ENCODE measurements around the gene BCCIP. TPM values are rescaled to one million over a fixed set of nuclear protein-coding genes. Genes with fewer than 3 reads are reported as not detected.
A peak's percentile ranks its signal among the peaks of the same experiment; 100 is the strongest.

BCCIP gene
- total RNA-seq (2014; rRNA removed; shearing (Covaris generic)) (43.9 and 51.7 TPM in 2 replicates), polyA plus RNA-seq (2016; fragmentation: Nextera tagmentation; extraction: Ambion mirVana) (92.6 and 96.9 TPM in 2 replicates)

- peak; percentile 96 for DNase-seq
- Histone ChIP-seq H3K9me3 (ENCODE audit: low read depth) (no peaks in the 10 kb centered on the region), H3K4me3 (peak within 1 kb of the TSS; percentile 87), H3K4me2 (ENCODE audit: unreplicated experiment) (peak within 1 kb of the TSS; percentile 90), H3K4me1 (ENCODE audit: insufficient read depth) (peaks cover 21% of the 10 kb centered on the region), H2AFZ (peak within 1 kb of the TSS; percentile 92), H3K36me3 (ENCODE audit: low read depth) (peaks cover 12% of the 10 kb centered on the region), H3K79me2 (ENCODE audit: insufficient read depth) (peaks cover 52% of the 10 kb centered on the region), H3K9me2 (ENCODE audit: insufficient read depth) (no peaks in the 10 kb centered on the region), H3F3A (ENCODE audit: insufficient read depth) (no peaks in the 10 kb centered on the region), H3K27ac (peak within 1 kb of the TSS; percentile 83), H3K27me3 (replicated peaks; ENCODE audit: insufficient read depth) (no peaks in the 10 kb centered on the region), H4K20me1 (ENCODE audit: insufficient read depth) (no peaks in the 10 kb centered on the region; the same call in 1 of the 2 replicates), H3K9ac (peak within 1 kb of the TSS; percentile 88)
- in situ Hi-C loops (cut with MboI): no loop called here
- TF ChIP-seq EZH2 (IDR thresholded peaks at IDR 0.05; ENCODE audit: insufficient read depth, poor library complexity, severe bottlenecking) (no peak), EZH2phosphoT487 (IDR thresholded peaks at IDR 0.05; ENCODE audit: insufficient read depth, low read depth) (no peak)
- 1% methylated on average over 65 to 74 of the region's 74 CpGs for WGBS, 2 experiments (ENCODE audit: low coverage in 1 of 2, low lambda C conversion rate in 2 of 2, missing lambda C conversion rate in 2 of 2)
These were observed at the start of gene BCCIP, which contains the start of gene UROS for GRCh38 chr10:125822878-125823662. Gene BCCIP (plus strand): TSS chr10:125823546. CDS start chr10:125823558, 12 bp downstream. Gene UROS (minus strand): TSS chr10:125823258. CDS start chr10:125816499, 6,759 bp downstream.

GRCh38 chr10:125773687-125774543, 49.4 kb upstream of the BCCIP start:
- H3K4me2 ChIP-seq (ENCODE audit: unreplicated experiment): no peak overlapping the region
- H2AFZ ChIP-seq: no peak overlapping the region
- no peak overlapping the region for H3K9ac ChIP-seq
- H4K20me1 ChIP-seq (ENCODE audit: insufficient read depth): no peaks in the 10 kb centered on the region
- H3K27ac ChIP-seq: no peak overlapping the region
- H3K27me3 ChIP-seq (replicated peaks; ENCODE audit: insufficient read depth): no peaks in the 10 kb centered on the region
- H3K36me3 ChIP-seq (ENCODE audit: low read depth): no peaks in the 10 kb centered on the region
- in situ Hi-C loops (cut with MboI): no loop called here
- no peaks in the 10 kb centered on the region for H3K9me3 ChIP-seq (ENCODE audit: low read depth)
- H3K79me2 ChIP-seq (ENCODE audit: insufficient read depth): no peaks in the 10 kb centered on the region
- H3K4me1 ChIP-seq (ENCODE audit: insufficient read depth): no peaks in the 10 kb centered on the region
- no peaks in the 10 kb centered on the region for H3F3A ChIP-seq (ENCODE audit: insufficient read depth)
- DNase-seq: no peak
- 93 to 96% methylated on average over 18 to 75 of the region's 75 CpGs for WGBS, 2 experiments (ENCODE audit: low coverage in 1 of 2, low lambda C conversion rate in 2 of 2, missing lambda C conversion rate in 2 of 2)
- no peak overlapping the region for H3K4me3 ChIP-seq
- H3K9me2 ChIP-seq (ENCODE audit: insufficient read depth): no peaks in the 10 kb centered on the region
- no peak for TF ChIP-seq EZH2 (IDR thresholded peaks at IDR 0.05; ENCODE audit: insufficient read depth, poor library complexity, severe bottlenecking)
- no peak for TF ChIP-seq EZH2phosphoT487 (IDR thresholded peaks at IDR 0.05; ENCODE audit: insufficient read depth, low read depth)

- no peaks in the 10 kb centered on the region for H3K9me2 ChIP-seq (ENCODE audit: insufficient read depth)
- no peaks in the 10 kb centered on the region for H3K9me3 ChIP-seq (ENCODE audit: low read depth)
- no peaks in the 10 kb centered on the region for H3F3A ChIP-seq (ENCODE audit: insufficient read depth)
- H3K4me1 ChIP-seq (ENCODE audit: insufficient read depth): no peaks in the 10 kb centered on the region
- H4K20me1 ChIP-seq (ENCODE audit: insufficient read depth): no peaks in the 10 kb centered on the region
- no peak overlapping the region for H3K9ac ChIP-seq
- H3K36me3 ChIP-seq (ENCODE audit: low read depth): no peaks in the 10 kb centered on the region
- no peak for DNase-seq
- no peaks in the 10 kb centered on the region for H3K79me2 ChIP-seq (ENCODE audit: insufficient read depth)
- no peak overlapping the region for H3K4me3 ChIP-seq
- H2AFZ ChIP-seq: no peak overlapping the region
- in situ Hi-C loops (cut with MboI): no loop called here
- no peaks in the 10 kb centered on the region for H3K27me3 ChIP-seq (replicated peaks; ENCODE audit: insufficient read depth)
- H3K27ac ChIP-seq: no peak overlapping the region
- no peak for TF ChIP-seq EZH2 (IDR thresholded peaks at IDR 0.05; ENCODE audit: insufficient read depth, poor library complexity, severe bottlenecking)
- TF ChIP-seq EZH2phosphoT487 (IDR thresholded peaks at IDR 0.05; ENCODE audit: insufficient read depth, low read depth): no peak
- H3K4me2 ChIP-seq (ENCODE audit: unreplicated experiment): no peak overlapping the region
- WGBS, 2 experiments (ENCODE audit: low coverage in 1 of 2, low lambda C conversion rate in 2 of 2, missing lambda C conversion rate in 2 of 2): 92 to 93% methylated on average over 21 to 32 of the region's 32 CpGs
These were observed 48.7 kb upstream of the BCCIP start for GRCh38 chr10:125774581-125775191.
